HCT116 (cell line): Measurements from ENCODE around the gene RPL12. TPM values are rescaled to one million over a fixed set of nuclear protein-coding genes. Genes with fewer than 3 reads are reported as not detected.

Experiments
- ATAC-seq: fragments of 200-7000 bp; cut with Tn5 transposase; 2 replicates; pipeline ENCODE4 v1.9.1; 2020; ENCODE audit warnings: mild to moderate bottlenecking, moderate library complexity
- BruUV-seq: library from RNA; stranded (reverse); fragments of 400-500 nt; replicated peaks from 2 replicates; lab custom pipeline; 2021; lab: Mats Ljungman, UMichigan
- CTCF ChIA-PET: fragments of 300-600 bp; sonication (Branson Sonifier 250); formaldehyde crosslinking; loops from one replicate; lab custom pipeline; 2021; ENCODE audit warnings: antibody characterized with exemption; lab: Charles Lee
- POLR2A ChIA-PET: fragments of 300-600, 350-600 bp; sonication (Branson Sonifier 250); formaldehyde crosslinking; loops from one replicate; lab custom pipeline; 2021; ENCODE audit warnings: antibody characterized with exemption; lab: Charles Lee
- RAD21 ChIA-PET, 2 experiments: fragments of 300-600 bp; sonication (Branson Sonifier 250); formaldehyde crosslinking; loops; one replicate each; lab custom pipeline; 2023; ENCODE audit warnings: low total read pairs in 2 of 2; ENCODE audit not compliant: uncharacterized antibody in 2 of 2, unreplicated experiment in 2 of 2, low non-redundant PET in 1 of 2; lab: Charles Lee
- DNase-seq: peaks from one replicate; pipeline ENCODE4 v3.0.0-alpha.2; 2010; ENCODE audit warnings: low read depth, low spot score
- H2AFZ ChIP-seq: fragments of 200-600 bp; shearing (Covaris generic), sonication (generic); 2 replicates; pipeline ENCODE4 v1.6.1; 2017; ENCODE audit warnings: low read depth, mixed run types, mixed read lengths, antibody characterized with exemption, low read length; ENCODE audit not compliant: poor library complexity, severe bottlenecking
- H3K27ac ChIP-seq: 2 replicates; pipeline ENCODE4 v1.5.1; 2012; ENCODE audit warnings: low read depth, low read length
- H3K27me3 ChIP-seq: fragments of 200-600 bp; sonication (generic); 2 replicates; pipeline ENCODE4 v1.6.1; 2016; ENCODE audit warnings: mixed run types, low read length, mixed read lengths; ENCODE audit not compliant: insufficient read depth
- H3K36me3 ChIP-seq, 2 experiments: fragments of 200-500 bp in 1 of 2; fragments of 200-600 bp in 1 of 2; sonication (Bioruptor generic) in 1 of 2; sonication (generic) in 1 of 2; 2 replicates each; pipeline versions ENCODE4 v1.5.1 to v1.6.1; 2014 to 2016; ENCODE audit warnings: low read length in 2 of 2, inconsistent platforms in 1 of 2, mixed read lengths in 1 of 2, mixed run types in 1 of 2; ENCODE audit not compliant: insufficient read depth in 2 of 2, control insufficient read depth in 1 of 2
- H3K4me1 ChIP-seq, 2 experiments: fragments of 200-600 bp in 1 of 2; sonication (generic) in 1 of 2; 2 replicates each; pipeline versions ENCODE4 v1.5.1 to v1.6.1; 2012 to 2017; ENCODE audit warnings: low read length in 2 of 2, inconsistent platforms in 1 of 2, mild to moderate bottlenecking in 1 of 2, mixed read lengths in 1 of 2, mixed run types in 1 of 2, moderate library complexity in 1 of 2; ENCODE audit not compliant: insufficient read depth in 2 of 2, control insufficient read depth in 1 of 2
- H3K4me2 ChIP-seq: fragments of 200-600 bp; sonication (generic); 2 replicates; pipeline ENCODE4 v1.6.1; 2017; ENCODE audit warnings: mixed run types, low read length, mixed read lengths
- H3K4me3 ChIP-seq, 2 experiments: fragments of 200-600 bp in 1 of 2; sonication (generic) in 1 of 2; replicated peaks in 1 of 2; 2 replicates each; pipeline ENCODE4 v1.5.1; 2011 to 2016; ENCODE audit warnings: low read length in 2 of 2, control low read depth in 1 of 2, low read depth in 1 of 2, mild to moderate bottlenecking in 1 of 2, mixed read lengths in 1 of 2, mixed run types in 1 of 2
- H3K79me2 ChIP-seq: fragments of 200-600 bp; sonication (generic); 2 replicates; pipeline ENCODE4 v1.6.1; 2017; ENCODE audit warnings: mild to moderate bottlenecking, mixed run types, low read length, moderate library complexity, mixed read lengths; ENCODE audit not compliant: insufficient read depth
- H3K9ac ChIP-seq: fragments of 200-600 bp; sonication (generic); 2 replicates; pipeline ENCODE4 v1.6.1; 2016; ENCODE audit warnings: low read length, mixed read lengths
- H3K9me2 ChIP-seq: fragments of 200-600 bp; sonication (generic), shearing (Covaris generic); 2 replicates; pipeline ENCODE4 v1.6.1; 2017; ENCODE audit warnings: mixed run types, mild to moderate bottlenecking, moderate library complexity; ENCODE audit not compliant: insufficient read depth
- H3K9me3 ChIP-seq, 2 experiments: fragments of 200-500 bp in 1 of 2; fragments of 200-600 bp in 1 of 2; sonication (Bioruptor generic) in 1 of 2; sonication (generic) in 1 of 2; 2 replicates each; pipeline ENCODE4 v1.6.1; 2014 to 2017; ENCODE audit warnings: low read length in 2 of 2, mixed read lengths in 2 of 2, inconsistent platforms in 1 of 2, low read depth in 1 of 2, mild to moderate bottlenecking in 1 of 2, mixed run types in 1 of 2, moderate library complexity in 1 of 2; ENCODE audit not compliant: control insufficient read depth in 1 of 2, insufficient read depth in 1 of 2
- H4K20me1 ChIP-seq: fragments of 200-600 bp; sonication (generic), shearing (Covaris generic); 2 replicates; pipeline ENCODE4 v1.6.1; 2017; ENCODE audit warnings: mixed run types, mild to moderate bottlenecking, moderate library complexity; ENCODE audit not compliant: insufficient read depth
- ATF3 ChIP-seq: IDR thresholded peaks from 2 replicates; pipeline ENCODE4 v1.6.1; 2012
- EZH2phosphoT487 ChIP-seq: fragments of 200-600 bp; IDR thresholded peaks from 2 replicates; pipeline ENCODE4 v1.6.1; 2018; ENCODE audit warnings: antibody characterized with exemption, borderline replicate concordance
- FOSL1 ChIP-seq: IDR thresholded peaks from 2 replicates; pipeline ENCODE4 v1.6.1; 2012; ENCODE audit warnings: low read depth
- MAX ChIP-seq: IDR thresholded peaks from 2 replicates; pipeline ENCODE4 v1.6.1; 2012
- POLR2AphosphoS5 ChIP-seq: IDR thresholded peaks from 2 replicates; pipeline ENCODE4 v1.6.1; 2011; ENCODE audit warnings: mild to moderate bottlenecking, low read depth, low read length, moderate library complexity
- SIN3A ChIP-seq: IDR thresholded peaks from 2 replicates; pipeline ENCODE4 v1.6.1; 2012; ENCODE audit warnings: low read depth
- SP1 ChIP-seq: IDR thresholded peaks from 2 replicates; pipeline ENCODE4 v1.6.1; 2012; ENCODE audit warnings: low read depth
- intact Hi-C: fragments of 100-400 bp; cut with micrococcal nuclease; formaldehyde crosslinking; loops from 2 replicates; pipeline ENCODE4 v1.10.0; 2022
- total RNA-seq: library from RNA; stranded (reverse); gene quantifications from one replicate; pipeline ENCODE4 v1.2.1, GENCODE V29; 2021; ENCODE audit not compliant: unreplicated experiment
- TF ChIP-seq, protein P1 (sequence below), 3 experiments: fragments of 200-600 bp in 1 of 3; sonication (generic) in 1 of 3; IDR thresholded peaks in 2 of 3; conservative IDR thresholded peaks in 1 of 3; 2 replicates each; pipeline ENCODE4 v1.5.1; 2012 to 2017; ENCODE audit warnings: low read depth in 2 of 3, low read length in 2 of 3, antibody characterized with exemption in 1 of 3, borderline replicate concordance in 1 of 3, control low read depth in 1 of 3, mild to moderate bottlenecking in 1 of 3, mixed read lengths in 1 of 3, mixed run types in 1 of 3, moderate library complexity in 1 of 3; ENCODE audit not compliant: insufficient read depth in 1 of 3

Gene RPL12
- total RNA-seq, 1 experiment from 2014 or later: 2,679 TPM

DNA sequence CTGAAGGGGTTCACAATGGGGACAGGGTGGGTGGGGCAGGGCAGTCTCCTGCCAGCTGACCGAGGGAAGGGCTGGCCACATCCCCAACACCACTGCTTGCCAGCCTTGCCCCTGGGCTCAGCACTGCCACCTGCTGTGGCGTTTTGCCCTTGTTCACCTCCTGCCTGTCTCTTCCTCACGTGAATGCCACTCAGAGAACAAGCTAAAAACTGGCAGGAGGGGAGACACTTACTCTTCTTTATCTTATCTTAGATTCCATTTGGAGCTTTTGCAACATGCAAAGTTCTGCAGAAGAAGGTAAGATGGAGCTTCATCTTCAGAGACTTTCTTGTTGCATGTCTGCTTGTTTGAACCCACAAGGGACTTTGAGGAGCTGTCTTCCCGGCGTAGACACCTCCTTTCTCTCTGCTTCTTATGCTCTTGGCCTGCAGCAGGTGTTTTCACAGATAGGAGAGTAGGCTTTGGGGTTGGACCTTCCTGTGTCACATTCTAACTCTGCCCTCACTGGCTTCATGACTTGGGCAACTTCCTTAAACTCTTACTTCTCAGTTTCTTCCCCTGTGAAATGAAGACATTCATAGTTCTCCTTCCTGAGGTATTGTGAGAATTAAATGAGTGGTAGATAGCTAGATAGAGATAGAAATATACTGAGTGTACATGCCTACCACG lies 4.3 kb upstream of the RPL12 start:
- ChIA-PET CTCF (interaction anchor here (0.8 to 1.9 kb wide), 8 partner anchors 11 to 515 kb away, joined by 3 to 10 read pairs (median 4); partner anchors contain the start of gene TOR2A), POLR2A (interaction anchor here (0.7 kb wide), 1 partner anchor 250 kb away, joined by 3 read pairs; no protein-coding TSS in a partner anchor), RAD21 (interaction anchor here (1.1 to 1.3 kb wide), 2 partner anchors 241 to 250 kb away, joined by 4 read pairs; no protein-coding TSS in a partner anchor)
- Histone ChIP-seq H4K20me1 (no peaks in the 10 kb centered on the region), H3K9me2 (no peaks in the 10 kb centered on the region), H2AFZ (no peak overlapping the region)
- DNase-seq: no peak
- TF ChIP-seq FOSL1: no peak
- TF ChIP-seq SP1: no peak
- TF ChIP-seq, protein P1, sequence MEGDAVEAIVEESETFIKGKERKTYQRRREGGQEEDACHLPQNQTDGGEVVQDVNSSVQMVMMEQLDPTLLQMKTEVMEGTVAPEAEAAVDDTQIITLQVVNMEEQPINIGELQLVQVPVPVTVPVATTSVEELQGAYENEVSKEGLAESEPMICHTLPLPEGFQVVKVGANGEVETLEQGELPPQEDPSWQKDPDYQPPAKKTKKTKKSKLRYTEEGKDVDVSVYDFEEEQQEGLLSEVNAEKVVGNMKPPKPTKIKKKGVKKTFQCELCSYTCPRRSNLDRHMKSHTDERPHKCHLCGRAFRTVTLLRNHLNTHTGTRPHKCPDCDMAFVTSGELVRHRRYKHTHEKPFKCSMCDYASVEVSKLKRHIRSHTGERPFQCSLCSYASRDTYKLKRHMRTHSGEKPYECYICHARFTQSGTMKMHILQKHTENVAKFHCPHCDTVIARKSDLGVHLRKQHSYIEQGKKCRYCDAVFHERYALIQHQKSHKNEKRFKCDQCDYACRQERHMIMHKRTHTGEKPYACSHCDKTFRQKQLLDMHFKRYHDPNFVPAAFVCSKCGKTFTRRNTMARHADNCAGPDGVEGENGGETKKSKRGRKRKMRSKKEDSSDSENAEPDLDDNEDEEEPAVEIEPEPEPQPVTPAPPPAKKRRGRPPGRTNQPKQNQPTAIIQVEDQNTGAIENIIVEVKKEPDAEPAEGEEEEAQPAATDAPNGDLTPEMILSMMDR (IDR thresholded peaks at IDR 0.05 in 2 of 3, conservative IDR thresholded peaks at IDR 0.05 in 1 of 3; ENCODE audit: borderline replicate concordance in 1 of 3, insufficient read depth in 1 of 3, low read depth in 2 of 3, low read length in 2 of 3): peak in 2 of 3 experiments; percentile 54 to 69; a peak in 4 of 6 replicates
- no peak for TF ChIP-seq POLR2AphosphoS5
- TF ChIP-seq EZH2phosphoT487: no peak
- TF ChIP-seq ATF3: no peak
- TF ChIP-seq MAX: no peak
- TF ChIP-seq SIN3A: no peak
- TF ChIP-seq, all 23 proteins: peak for 1
- Histone ChIP-seq H3K4me3 (no peak overlapping the region), H3K36me3 (peaks cover 9 to 11% of the 10 kb centered on the region in 2 experiments), H3K27me3 (no peaks in the 10 kb centered on the region), H3K27ac (no peak overlapping the region), H3K79me2 (peaks cover 14% of the 10 kb centered on the region), H3K9ac (no peak overlapping the region), H3K4me2 (no peak overlapping the region), H3K4me1 (peaks cover 7 to 22% of the 10 kb centered on the region in 2 experiments), H3K9me3 (no peaks in the 10 kb centered on the region)
- ATAC-seq: peak; percentile 24; the same call in 1 of the 2 replicates
- intact Hi-C loops: loop anchor here (1.0 kb wide), 2 partner anchors 241 to 515 kb away; no protein-coding TSS in a partner anchor
- no TSS peak for BruUV-seq
